Uterus (tissue), 4 donors: ENCODE measurements around the gene CTSF. TPM values are rescaled to one million over a fixed set of nuclear protein-coding genes. Genes with fewer than 3 reads are reported as not detected.

Source experiments
- DNase-seq, 2 donors: peaks; one replicate each; pipeline ENCODE4 v3.0.0-alpha.2; 2019 to 2020
- H3K27ac ChIP-seq, 2 donors: fragments of 200-600 bp; sonication (generic); 1 replicate in 1 of 2; 2 replicates in 1 of 2; pipeline ENCODE4 v1.5.1; 2016 to 2018
- H3K27me3 ChIP-seq, 2 donors: fragments of 200-600 bp; sonication (generic); one replicate each; pipeline ENCODE4 v1.5.1; 2018 to 2019; ENCODE audit warnings: control low read depth in 1 of 2
- H3K36me3 ChIP-seq, 2 donors: fragments of 200-600 bp; sonication (generic); one replicate each; pipeline ENCODE4 v1.5.1; 2019; ENCODE audit warnings: control low read depth in 1 of 2
- H3K4me1 ChIP-seq, 2 donors: fragments of 200-600 bp; sonication (generic); one replicate each; pipeline ENCODE4 v1.5.1; 2018 to 2019; ENCODE audit warnings: control low read depth in 1 of 2
- H3K4me3 ChIP-seq, 2 donors: fragments of 200-600 bp; sonication (generic); 1 replicate in 1 of 2; 2 replicates in 1 of 2; pipeline ENCODE4 v1.5.1; 2018 to 2019; ENCODE audit warnings: mild to moderate bottlenecking in 1 of 2
- H3K9me3 ChIP-seq, 2 donors: fragments of 200-600 bp; sonication (generic); one replicate each; pipeline ENCODE4 v1.5.1; 2019; ENCODE audit warnings: control low read depth in 1 of 2
- POLR2A ChIP-seq, 2 donors: fragments of 450-650 bp; IDR thresholded peaks; one replicate each; pipeline ENCODE4 v1.6.1; 2016; ENCODE audit warnings: antibody characterized with exemption in 2 of 2, mild to moderate bottlenecking in 1 of 2, moderate library complexity in 1 of 2
- intact Hi-C: fragments of 100-400 bp; cut with DNase I; formaldehyde crosslinking; loops from one replicate; pipeline ENCODE4 v1.15.1; 2023; ENCODE audit warnings: low total_unique reads
- total RNA-seq, 4 donors: library from RNA; depleted of rRNA in 3 of 4; stranded (reverse); fragments of >200 nt in 3 of 4; gene quantifications; one replicate each; pipeline versions ENCODE4 v1.1.0 to v1.2.4, GENCODE V29; 2014 to 2023
- TF ChIP-seq, protein P1 (sequence below), 4 experiments: fragments of 200-600 bp in 2 of 4; fragments of 450-650 bp in 2 of 4; sonication (generic) in 2 of 4; IDR thresholded peaks; one replicate each; pipeline ENCODE4 v1.5.1; 2016 to 2019; ENCODE audit warnings: antibody characterized with exemption in 4 of 4, mild to moderate bottlenecking in 2 of 4, moderate library complexity in 1 of 4
- donor health status: DM: yes; HTN: yes; CAD: no.

Gene CTSF
- total RNA-seq, 4 donors from 2014 or later: 61.2 to 89.1 (median 83.6) TPM

DNA sequence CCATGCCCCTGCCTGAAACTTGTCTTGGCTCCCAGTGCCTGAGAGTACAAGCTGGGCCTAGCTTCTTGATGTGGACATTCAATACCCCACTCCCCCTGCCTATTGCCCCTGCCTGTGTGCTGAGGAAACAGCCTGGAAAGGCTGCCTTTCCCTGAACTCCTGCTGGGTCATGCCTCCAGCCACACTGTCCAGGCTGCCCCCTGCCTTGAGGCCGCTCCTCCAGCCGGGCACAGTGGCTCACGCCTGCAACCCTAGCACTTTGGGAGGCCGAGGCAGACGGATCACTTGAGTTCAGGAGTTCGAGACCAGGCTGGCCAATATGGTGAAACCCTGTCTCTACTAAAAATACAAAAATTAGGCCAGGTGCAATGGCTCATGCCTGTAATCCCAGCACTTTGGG, 34.7 kb upstream of the CTSF start:
- DNase-seq: no peak
- TF ChIP-seq, protein P1, sequence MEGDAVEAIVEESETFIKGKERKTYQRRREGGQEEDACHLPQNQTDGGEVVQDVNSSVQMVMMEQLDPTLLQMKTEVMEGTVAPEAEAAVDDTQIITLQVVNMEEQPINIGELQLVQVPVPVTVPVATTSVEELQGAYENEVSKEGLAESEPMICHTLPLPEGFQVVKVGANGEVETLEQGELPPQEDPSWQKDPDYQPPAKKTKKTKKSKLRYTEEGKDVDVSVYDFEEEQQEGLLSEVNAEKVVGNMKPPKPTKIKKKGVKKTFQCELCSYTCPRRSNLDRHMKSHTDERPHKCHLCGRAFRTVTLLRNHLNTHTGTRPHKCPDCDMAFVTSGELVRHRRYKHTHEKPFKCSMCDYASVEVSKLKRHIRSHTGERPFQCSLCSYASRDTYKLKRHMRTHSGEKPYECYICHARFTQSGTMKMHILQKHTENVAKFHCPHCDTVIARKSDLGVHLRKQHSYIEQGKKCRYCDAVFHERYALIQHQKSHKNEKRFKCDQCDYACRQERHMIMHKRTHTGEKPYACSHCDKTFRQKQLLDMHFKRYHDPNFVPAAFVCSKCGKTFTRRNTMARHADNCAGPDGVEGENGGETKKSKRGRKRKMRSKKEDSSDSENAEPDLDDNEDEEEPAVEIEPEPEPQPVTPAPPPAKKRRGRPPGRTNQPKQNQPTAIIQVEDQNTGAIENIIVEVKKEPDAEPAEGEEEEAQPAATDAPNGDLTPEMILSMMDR (IDR thresholded peaks at IDR 0.05): no peak
- TF ChIP-seq POLR2A (IDR thresholded peaks at IDR 0.05): no peak
- Histone ChIP-seq H3K27ac (no peak overlapping the region), H3K36me3 (no peaks in the 10 kb centered on the region), H3K4me1 (peaks cover 0 to 4% of the 10 kb centered on the region in 2 donors), H3K9me3 (no peaks in the 10 kb centered on the region), H3K4me3 (no peak overlapping the region), H3K27me3 (no peaks in the 10 kb centered on the region)
- intact Hi-C loops: no loop called here

- TF ChIP-seq, protein P1 (IDR thresholded peaks at IDR 0.05): no peak
- TF ChIP-seq POLR2A (IDR thresholded peaks at IDR 0.05): no peak
- intact Hi-C loops: no loop called here
- Histone ChIP-seq H3K4me3 (no peak overlapping the region), H3K27me3 (no peaks in the 10 kb centered on the region), H3K36me3 (no peaks in the 10 kb centered on the region), H3K4me1 (no peaks in the 10 kb centered on the region), H3K9me3 (no peaks in the 10 kb centered on the region), H3K27ac (no peak overlapping the region)
- no peak for DNase-seq
These were observed 32.3 kb upstream of the CTSF start for GRCh38 chr11:66600631-66601233.

DNA sequence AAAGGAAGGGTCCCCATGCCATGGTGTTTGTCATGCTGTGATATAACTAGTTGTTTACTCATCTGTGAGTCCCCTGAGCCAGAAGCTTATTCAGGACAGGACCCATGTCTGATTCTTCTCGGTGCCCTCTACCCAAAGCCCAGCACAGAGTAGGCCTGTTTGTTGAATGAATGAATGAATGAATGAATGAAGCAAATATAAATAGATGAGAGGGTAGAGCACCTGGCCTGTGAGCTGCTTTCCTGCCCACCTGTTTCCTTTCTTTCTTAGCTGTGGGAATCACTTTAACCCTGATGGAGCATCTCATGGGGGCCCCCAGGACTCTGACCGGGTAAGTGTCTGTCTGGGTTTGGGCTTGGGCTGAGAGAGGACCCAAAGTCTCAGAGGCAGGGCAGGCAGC, 31.8 kb upstream of the CTSF start:
- intact Hi-C loops: no loop called here
- Histone ChIP-seq H3K36me3 (no peaks in the 10 kb centered on the region), H3K4me1 (no peaks in the 10 kb centered on the region), H3K9me3 (no peaks in the 10 kb centered on the region), H3K27ac (no peak overlapping the region), H3K4me3 (no peak overlapping the region), H3K27me3 (no peaks in the 10 kb centered on the region)
- no peak for DNase-seq
- no peak for TF ChIP-seq POLR2A (IDR thresholded peaks at IDR 0.05)
- TF ChIP-seq, protein P1 (IDR thresholded peaks at IDR 0.05): no peak

DNA sequence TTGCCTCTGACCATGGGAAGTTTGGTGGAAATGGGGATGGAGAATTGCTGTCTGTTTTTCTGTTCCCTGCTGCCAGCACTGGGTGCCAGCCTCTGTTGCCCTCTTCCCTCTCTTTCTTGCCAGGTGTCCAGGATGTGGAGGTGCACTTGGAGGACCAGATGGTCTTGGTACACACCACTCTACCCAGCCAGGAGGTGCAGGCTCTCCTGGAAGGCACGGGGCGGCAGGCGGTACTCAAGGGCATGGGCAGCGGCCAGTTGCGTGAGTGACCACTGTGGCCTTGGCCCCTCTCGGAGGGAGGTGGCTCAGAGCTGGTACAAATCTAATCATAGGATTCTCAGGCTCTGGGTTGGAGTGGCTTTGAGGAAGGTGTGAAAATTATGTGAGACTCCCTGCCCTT, 30.6 kb upstream of the CTSF start:
- DNase-seq: no peak
- TF ChIP-seq POLR2A (IDR thresholded peaks at IDR 0.05): no peak
- TF ChIP-seq, protein P1 (IDR thresholded peaks at IDR 0.05): no peak
- peaks cover 0 to 1% of the 10 kb centered on the region in 2 donors for H3K4me1 ChIP-seq
- H3K4me3 ChIP-seq: no peak overlapping the region
- no peak overlapping the region for H3K27ac ChIP-seq
- intact Hi-C loops: no loop called here
- no peaks in the 10 kb centered on the region for H3K36me3 ChIP-seq
- H3K27me3 ChIP-seq: no peaks in the 10 kb centered on the region
- H3K9me3 ChIP-seq: no peaks in the 10 kb centered on the region

GRCh38 chr11:66595245-66595904, 27.0 kb upstream of the CTSF start:
- Histone ChIP-seq H3K27me3 (no peaks in the 10 kb centered on the region), H3K27ac (no peak overlapping the region), H3K4me3 (no peak overlapping the region), H3K36me3 (no peaks in the 10 kb centered on the region), H3K4me1 (peaks cover 0 to 8% of the 10 kb centered on the region in 2 donors), H3K9me3 (no peaks in the 10 kb centered on the region)
- DNase-seq: no peak
- intact Hi-C loops: no loop called here
- TF ChIP-seq, protein P1 (IDR thresholded peaks at IDR 0.05): no peak
- TF ChIP-seq POLR2A (IDR thresholded peaks at IDR 0.05): no peak
